K562 (cell line): ENCODE measurements around the gene AK4. TPM values are rescaled to one million over a fixed set of nuclear protein-coding genes. Genes with fewer than 3 reads are reported as not detected.

ENCODE experiments used
- CEBPG ChIP-seq, 3 experiments: fragments of 200-800 bp in 1 of 3; sonication (Bioruptor generic) in 1 of 3; sonication (generic) in 1 of 3; formaldehyde crosslinking in 1 of 3; IDR thresholded peaks in 2 of 3; conservative IDR thresholded peaks in 1 of 3; 2 replicates each; pipeline versions ENCODE4 v1.6.1 to v1.8.0; 2016 to 2022; ENCODE audit warnings: missing compliant biosample characterization in 2 of 3, missing genetic modification characterization in 2 of 3, mild to moderate bottlenecking in 1 of 3, missing genetic modification reagents in 1 of 3
- HMG20A ChIP-seq: fragments of 450-650 bp; formaldehyde crosslinking; conservative IDR thresholded peaks from 2 replicates; pipeline ENCODE4 v1.4.0; 2020; ENCODE audit warnings: mild to moderate bottlenecking, mixed read lengths
- MAFF ChIP-seq: IDR thresholded peaks from 2 replicates; pipeline ENCODE4 v1.6.1; 2012; ENCODE audit warnings: low read length, improper control_type of control experiment
- PBX2 ChIP-seq, 2 experiments: IDR thresholded peaks in 1 of 2; conservative IDR thresholded peaks in 1 of 2; 2 replicates each; pipeline ENCODE4 v1.6.1; 2016; ENCODE audit warnings: low read depth in 2 of 2, mild to moderate bottlenecking in 1 of 2, missing compliant biosample characterization in 1 of 2, missing genetic modification characterization in 1 of 2, moderate library complexity in 1 of 2
- RBM15 ChIP-seq: fragments of 200-400 bp; formaldehyde crosslinking; IDR thresholded peaks from 2 replicates; pipeline ENCODE4 v1.6.1; 2018; ENCODE audit warnings: mild to moderate bottlenecking, low read length, moderate library complexity; ENCODE audit not compliant: insufficient read depth
- ZNF395 ChIP-seq: fragments of 200-800 bp; sonication (Bioruptor generic); IDR thresholded peaks from 2 replicates; pipeline ENCODE4 v1.6.1; 2017; ENCODE audit warnings: missing genetic modification characterization, missing compliant biosample characterization
- polyA plus RNA-seq, 8 experiments: library from polyadenylated mRNA; depleted of rRNA in 4 of 8; stranded (reverse) in 5 of 8; unstranded in 3 of 8; fragments of >200 nt; fragmentation: Nextera tagmentation in 2 of 8; fragmentation: Illumina TruSeq in 1 of 8; extraction: Ambion mirVana in 2 of 8; extraction: Trizol in 1 of 8; gene quantifications; 2 replicates each; pipeline versions ENCODE4 v1.2.1 to v1.2.3, GENCODE V29; 2011 to 2014; ENCODE audit warnings: inconsistent platforms in 1 of 8, missing spikeins in 1 of 8
- total RNA-seq, 7 experiments: library from RNA; depleted of rRNA in 6 of 7; stranded (reverse); fragments of >200 nt in 6 of 7; fragmentation: Illumina TruSeq in 2 of 7; extraction: Trizol in 2 of 7; gene quantifications; 2 replicates each; pipeline versions ENCODE4 v1.2.1 to v1.2.3, GENCODE V29; 2011 to 2021; ENCODE audit warnings: low replicate concordance in 1 of 7
- TF ChIP-seq, protein P1 (sequence below): sonication (generic); formaldehyde crosslinking; IDR thresholded peaks from 2 replicates; pipeline ENCODE4 v1.8.1; 2023; ENCODE audit warnings: mild to moderate bottlenecking, missing genetic modification reagents

Gene AK4
- total and polyA plus RNA-seq, 9 of the 15 experiments (the other 6 are each of a cell fraction or from before 2014, with no cell fraction given) = 10.4 to 96.6 (median 21.5) TPM

DNA sequence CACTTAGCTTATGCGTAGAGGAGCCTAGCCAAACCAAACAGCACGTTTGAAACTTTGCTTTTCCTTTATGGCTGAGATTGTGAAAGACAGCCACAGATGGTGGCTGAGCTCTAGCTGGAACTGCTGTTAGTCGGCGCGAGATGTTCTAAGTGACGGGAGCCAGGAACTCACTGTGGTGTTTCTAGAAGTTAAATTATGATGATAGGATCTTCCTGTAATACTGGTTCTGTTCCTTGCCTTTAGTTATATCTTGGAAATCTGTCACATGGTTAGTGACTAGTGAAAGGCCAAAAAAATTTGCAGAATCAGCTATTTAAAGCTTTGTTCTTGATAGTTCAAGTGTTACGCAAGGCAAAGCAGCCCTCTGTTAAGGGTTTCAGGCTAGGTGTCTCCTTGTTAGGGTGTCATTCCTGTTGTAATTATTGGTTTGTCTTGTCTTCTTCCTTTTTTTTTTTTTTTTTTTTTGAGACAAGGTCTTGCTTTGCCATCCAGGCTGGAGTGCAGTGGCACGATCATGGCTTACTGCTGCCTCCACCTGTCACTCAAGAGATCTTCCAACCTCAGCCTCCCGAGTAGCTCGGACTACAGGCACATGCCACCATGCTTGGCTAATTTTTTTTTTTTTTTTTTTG is 22.6 kb downstream of the AK4 start (continued):
- TF ChIP-seq PBX2 (CRISPR knock-in tag; IDR thresholded peaks at IDR 0.05; ENCODE audit: low read depth) (no peak), PBX2 (tag; conservative IDR thresholded peaks at IDR 0.05; ENCODE audit: low read depth) (no peak), MAFF (peak; percentile 96), CEBPG (CRISPR knock-in tag; IDR thresholded peaks at IDR 0.05) (peak; percentile 35; the same call in 1 of the 2 replicates), CEBPG (tag; conservative IDR thresholded peaks at IDR 0.05 in 1 of 2, IDR thresholded peaks at IDR 0.05 in 1 of 2) (peak; percentile 52 to 60), ZNF395 (CRISPR knock-in tag) (no peak), RBM15 (no peak), HMG20A (CRISPR knock-in tag) (no peak)
- TF ChIP-seq, protein P1, sequence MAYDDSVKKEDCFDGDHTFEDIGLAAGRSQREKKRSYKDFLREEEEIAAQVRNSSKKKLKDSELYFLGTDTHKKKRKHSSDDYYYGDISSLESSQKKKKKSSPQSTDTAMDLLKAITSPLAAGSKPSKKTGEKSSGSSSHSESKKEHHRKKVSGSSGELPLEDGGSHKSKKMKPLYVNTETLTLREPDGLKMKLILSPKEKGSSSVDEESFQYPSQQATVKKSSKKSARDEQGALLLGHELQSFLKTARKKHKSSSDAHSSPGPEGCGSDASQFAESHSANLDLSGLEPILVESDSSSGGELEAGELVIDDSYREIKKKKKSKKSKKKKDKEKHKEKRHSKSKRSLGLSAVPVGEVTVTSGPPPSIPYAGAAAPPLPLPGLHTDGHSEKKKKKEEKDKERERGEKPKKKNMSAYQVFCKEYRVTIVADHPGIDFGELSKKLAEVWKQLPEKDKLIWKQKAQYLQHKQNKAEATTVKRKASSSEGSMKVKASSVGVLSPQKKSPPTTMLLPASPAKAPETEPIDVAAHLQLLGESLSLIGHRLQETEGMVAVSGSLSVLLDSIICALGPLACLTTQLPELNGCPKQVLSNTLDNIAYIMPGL (CRISPR knock-in tag) = no peak
